ENCODE results near the gene APP.
"Not testable (repeated sequence)": the region's sequence is repeated elsewhere in the genome, so short reads cannot be mapped to it uniquely, and the experiment has no call there.

APP gene

GRCh38 chr21:26085127-26085526 is 85.4 kb downstream of the APP start:
- Histone ChIP-seq H3F3A (ENCODE audit: low read depth) (no peaks in the 10 kb centered on the region), H3K4me2 (ENCODE audit: low read depth, low read length, poor library complexity, severe bottlenecking) (no peak overlapping the region), H3K9me3 (ENCODE audit: insufficient read depth, low read depth, low read length) (peaks cover 2% of the 10 kb centered on the region), H2AFZ (ENCODE audit: low read length) (no peak overlapping the region), H3K27me3 (ENCODE audit: insufficient read depth, low read length, poor library complexity, severe bottlenecking) (no peaks in the 10 kb centered on the region), H3K4me1 (ENCODE audit: insufficient read depth, low read length, poor library complexity, severe bottlenecking) (no peaks in the 10 kb centered on the region), H3K79me2 (ENCODE audit: insufficient read depth, low read length) (no peaks in the 10 kb centered on the region), H3K36me3 (ENCODE audit: insufficient read depth, low read length) (no peaks in the 10 kb centered on the region), H3K4me3 (ENCODE audit: low read length, poor library complexity, severe bottlenecking) (no peak overlapping the region), H3K9me2 (replicated peaks; ENCODE audit: low read depth, low read length) (no peaks in the 10 kb centered on the region), H4K20me1 (ENCODE audit: insufficient read depth, low read length, poor library complexity, severe bottlenecking) (no peaks in the 10 kb centered on the region), H3K9ac (ENCODE audit: low read depth, low read length, poor library complexity, severe bottlenecking) (no peak overlapping the region)
- no peak for TF ChIP-seq CTCF (conservative IDR thresholded peaks at IDR 0.05; ENCODE audit: low read length)

- Histone ChIP-seq H2AFZ (ENCODE audit: low read length) (no peak overlapping the region), H3K9ac (ENCODE audit: low read depth, low read length, poor library complexity, severe bottlenecking) (no peak overlapping the region), H3K36me3 (ENCODE audit: insufficient read depth, low read length) (no peaks in the 10 kb centered on the region), H3K9me3 (ENCODE audit: insufficient read depth, low read depth, low read length) (peaks cover 2% of the 10 kb centered on the region), H3K79me2 (ENCODE audit: insufficient read depth, low read length) (no peaks in the 10 kb centered on the region), H4K20me1 (ENCODE audit: insufficient read depth, low read length, poor library complexity, severe bottlenecking) (no peaks in the 10 kb centered on the region), H3F3A (ENCODE audit: low read depth) (no peaks in the 10 kb centered on the region), H3K9me2 (replicated peaks; ENCODE audit: low read depth, low read length) (no peaks in the 10 kb centered on the region), H3K4me3 (ENCODE audit: low read length, poor library complexity, severe bottlenecking) (no peak overlapping the region), H3K4me1 (ENCODE audit: insufficient read depth, low read length, poor library complexity, severe bottlenecking) (no peaks in the 10 kb centered on the region), H3K4me2 (ENCODE audit: low read depth, low read length, poor library complexity, severe bottlenecking) (no peak overlapping the region), H3K27me3 (ENCODE audit: insufficient read depth, low read length, poor library complexity, severe bottlenecking) (no peaks in the 10 kb centered on the region)
- TF ChIP-seq EZH2phosphoT487 (IDR thresholded peaks at IDR 0.05; ENCODE audit: borderline replicate concordance) (no peak), CTCF (conservative IDR thresholded peaks at IDR 0.05; ENCODE audit: low read length) (no peak)
Observed at GRCh38 chr21:26082549-26082948, 88.0 kb downstream of the APP start.

- H3K9me3 ChIP-seq (ENCODE audit: insufficient read depth, low read depth, low read length); H3K27me3 ChIP-seq (ENCODE audit: insufficient read depth, low read length, poor library complexity, severe bottlenecking); H3K4me1 ChIP-seq (ENCODE audit: insufficient read depth, low read length, poor library complexity, severe bottlenecking); H3K4me2 ChIP-seq (ENCODE audit: low read depth, low read length, poor library complexity, severe bottlenecking); H3K4me3 ChIP-seq (ENCODE audit: low read length, poor library complexity, severe bottlenecking); H3K79me2 ChIP-seq (ENCODE audit: insufficient read depth, low read length); H4K20me1 ChIP-seq (ENCODE audit: insufficient read depth, low read length, poor library complexity, severe bottlenecking); H3K9me2 ChIP-seq (replicated peaks; ENCODE audit: low read depth, low read length); H3K9ac ChIP-seq (ENCODE audit: low read depth, low read length, poor library complexity, severe bottlenecking); H2AFZ ChIP-seq (ENCODE audit: low read length); H3F3A ChIP-seq (ENCODE audit: low read depth); H3K36me3 ChIP-seq (ENCODE audit: insufficient read depth, low read length): not testable (repeated sequence)
Observed at GRCh38 chr21:26081175-26081760, 89.3 kb downstream of the APP start.

- no peaks in the 10 kb centered on the region for H3K27me3 ChIP-seq (ENCODE audit: insufficient read depth, low read length, poor library complexity, severe bottlenecking)
- no peaks in the 10 kb centered on the region; the same call in 1 of the 2 replicates for H3K9me3 ChIP-seq (ENCODE audit: insufficient read depth, low read depth, low read length)
- no peak overlapping the region for H3K4me3 ChIP-seq (ENCODE audit: low read length, poor library complexity, severe bottlenecking)
- no peak overlapping the region for H3K4me2 ChIP-seq (ENCODE audit: low read depth, low read length, poor library complexity, severe bottlenecking)
- H3K4me1 ChIP-seq (ENCODE audit: insufficient read depth, low read length, poor library complexity, severe bottlenecking): no peaks in the 10 kb centered on the region
- no peaks in the 10 kb centered on the region for H4K20me1 ChIP-seq (ENCODE audit: insufficient read depth, low read length, poor library complexity, severe bottlenecking)
- H3K36me3 ChIP-seq (ENCODE audit: insufficient read depth, low read length): no peaks in the 10 kb centered on the region
- H3F3A ChIP-seq (ENCODE audit: low read depth): no peaks in the 10 kb centered on the region
- H3K9ac ChIP-seq (ENCODE audit: low read depth, low read length, poor library complexity, severe bottlenecking): no peak overlapping the region
- TF ChIP-seq CTCF (conservative IDR thresholded peaks at IDR 0.05; ENCODE audit: low read length) (no peak), EZH2phosphoT487 (IDR thresholded peaks at IDR 0.05; ENCODE audit: borderline replicate concordance) (no peak)
- no peak overlapping the region for H2AFZ ChIP-seq (ENCODE audit: low read length)
- no peaks in the 10 kb centered on the region for H3K9me2 ChIP-seq (replicated peaks; ENCODE audit: low read depth, low read length)
- no peaks in the 10 kb centered on the region for H3K79me2 ChIP-seq (ENCODE audit: insufficient read depth, low read length)
Observed at GRCh38 chr21:26080211-26080610, 90.4 kb downstream of the APP start.

Measured in Loucy (cell line).